ENCODE results near the gene GPAT2.
A peak's percentile ranks its signal among the peaks of the same experiment; 100 is the strongest.
"Not testable (repeated sequence)": the region's sequence is repeated elsewhere in the genome, so short reads cannot be mapped to it uniquely, and the experiment has no call there.

The GPAT2 gene

GRCh38 chr2:96034792-96035191 is at the start of gene GPAT2:
GPAT2 (minus strand) TSS chr2:96034916; CDS start chr2:96032359, 2,557 bp downstream.
- H3K4me3 Mint-ChIP-seq, CTCF ChIA-PET, DNase-seq, H3K9me3 Mint-ChIP-seq, H3K27me3 Mint-ChIP-seq, H3K4me1 Mint-ChIP-seq, H3K36me3 Mint-ChIP-seq, H3K27ac Mint-ChIP-seq: not testable (repeated sequence)

- H3K36me3 Mint-ChIP-seq = no peaks in the 10 kb centered on the region
- H3K9me3 Mint-ChIP-seq = no peaks in the 10 kb centered on the region
- H3K4me3 Mint-ChIP-seq = no peak overlapping the region
- H3K27ac Mint-ChIP-seq = no peak overlapping the region
- peaks cover 16% of the 10 kb centered on the region for H3K27me3 Mint-ChIP-seq
- CTCF ChIA-PET = no interaction called here
- H3K4me1 Mint-ChIP-seq = no peaks in the 10 kb centered on the region
- DNase-seq = peak; percentile 17
These were observed 49.5 kb upstream of the GPAT2 start for GRCh38 chr2:96083989-96084857.

GRCh38 chr2:96083064-96083939 is 48.6 kb upstream of the GPAT2 start:
- Mint-ChIP-seq H3K9me3 (no peaks in the 10 kb centered on the region), H3K27me3 (peaks cover 21% of the 10 kb centered on the region), H3K4me3 (no peak overlapping the region), H3K36me3 (no peaks in the 10 kb centered on the region), H3K4me1 (no peaks in the 10 kb centered on the region), H3K27ac (no peak overlapping the region)
- CTCF ChIA-PET = no interaction called here
- DNase-seq = no peak

GRCh38 chr2:96082211-96083063 is 47.7 kb upstream of the GPAT2 start:
- peaks cover 25% of the 10 kb centered on the region for H3K27me3 Mint-ChIP-seq
- no peaks in the 10 kb centered on the region for H3K4me1 Mint-ChIP-seq
- peak; percentile 10 for DNase-seq
- H3K4me3 Mint-ChIP-seq = no peak overlapping the region
- no peaks in the 10 kb centered on the region for H3K36me3 Mint-ChIP-seq
- CTCF ChIA-PET = no interaction called here
- no peak overlapping the region for H3K27ac Mint-ChIP-seq
- H3K9me3 Mint-ChIP-seq = no peaks in the 10 kb centered on the region

GRCh38 chr2:96081042-96081441 is 46.3 kb upstream of the GPAT2 start:
- CTCF ChIA-PET = no interaction called here
- Mint-ChIP-seq H3K4me1 (no peaks in the 10 kb centered on the region), H3K36me3 (no peaks in the 10 kb centered on the region), H3K4me3 (no peak overlapping the region), H3K9me3 (no peaks in the 10 kb centered on the region), H3K27ac (no peak overlapping the region), H3K27me3 (peaks cover 29% of the 10 kb centered on the region)
- DNase-seq = no peak

- no peaks in the 10 kb centered on the region for H3K4me1 Mint-ChIP-seq
- H3K36me3 Mint-ChIP-seq = no peaks in the 10 kb centered on the region
- H3K4me3 Mint-ChIP-seq = no peak overlapping the region
- H3K9me3 Mint-ChIP-seq = no peaks in the 10 kb centered on the region
- no peak overlapping the region for H3K27ac Mint-ChIP-seq
- peaks cover 39% of the 10 kb centered on the region for H3K27me3 Mint-ChIP-seq
- no peak for DNase-seq
- CTCF ChIA-PET = interaction anchor here (0.8 kb wide), 1 partner anchor 43 kb away, joined by 3 read pairs; no protein-coding TSS in a partner anchor
These were observed 40.6 kb upstream of the GPAT2 start for GRCh38 chr2:96075199-96075771.

- no peak overlapping the region for H3K4me3 Mint-ChIP-seq
- CTCF ChIA-PET = no interaction called here
- H3K9me3 Mint-ChIP-seq = no peaks in the 10 kb centered on the region
- no peak overlapping the region for H3K27ac Mint-ChIP-seq
- H3K36me3 Mint-ChIP-seq = no peaks in the 10 kb centered on the region
- no peak for DNase-seq
- H3K27me3 Mint-ChIP-seq = peaks cover 39% of the 10 kb centered on the region
- no peaks in the 10 kb centered on the region for H3K4me1 Mint-ChIP-seq
These were observed 39.4 kb upstream of the GPAT2 start for GRCh38 chr2:96074156-96074555.

GRCh38 chr2:96073170-96073775 is 38.6 kb upstream of the GPAT2 start:
- peaks cover 35% of the 10 kb centered on the region for H3K27me3 Mint-ChIP-seq
- H3K27ac Mint-ChIP-seq = no peak overlapping the region
- CTCF ChIA-PET = no interaction called here
- DNase-seq = no peak
- H3K9me3 Mint-ChIP-seq = no peaks in the 10 kb centered on the region
- H3K36me3 Mint-ChIP-seq = no peaks in the 10 kb centered on the region
- H3K4me1 Mint-ChIP-seq = no peaks in the 10 kb centered on the region
- no peak overlapping the region for H3K4me3 Mint-ChIP-seq

- CTCF ChIA-PET = no interaction called here
- H3K27ac Mint-ChIP-seq = no peak overlapping the region
These were observed 38.0 kb upstream of the GPAT2 start for GRCh38 chr2:96072746-96073145.

GRCh38 chr2:96071977-96072491 is 37.3 kb upstream of the GPAT2 start:
- H3K27me3 Mint-ChIP-seq = peaks cover 40% of the 10 kb centered on the region
- H3K4me3 Mint-ChIP-seq, H3K36me3 Mint-ChIP-seq, DNase-seq, CTCF ChIA-PET, H3K4me1 Mint-ChIP-seq, H3K9me3 Mint-ChIP-seq, H3K27ac Mint-ChIP-seq: not testable (repeated sequence)

More at GRCh38 chr2:96072746-96073145, 38.0 kb upstream of the GPAT2 start:
- Mint-ChIP-seq H3K4me3 (no peak overlapping the region), H3K36me3 (no peaks in the 10 kb centered on the region), H3K27me3 (peaks cover 37% of the 10 kb centered on the region), H3K4me1 (no peaks in the 10 kb centered on the region), H3K9me3 (no peaks in the 10 kb centered on the region)
- DNase-seq = no peak

GRCh38 chr2:96071087-96071976 is 36.6 kb upstream of the GPAT2 start:
- DNase-seq, H3K4me3 Mint-ChIP-seq, H3K27ac Mint-ChIP-seq, H3K36me3 Mint-ChIP-seq, H3K4me1 Mint-ChIP-seq, CTCF ChIA-PET, H3K9me3 Mint-ChIP-seq: not testable (repeated sequence)
- H3K27me3 Mint-ChIP-seq = peaks cover 38% of the 10 kb centered on the region

GRCh38 chr2:96070351-96070750 is 35.6 kb upstream of the GPAT2 start:
- CTCF ChIA-PET, H3K27ac Mint-ChIP-seq, H3K4me3 Mint-ChIP-seq, H3K36me3 Mint-ChIP-seq, DNase-seq, H3K9me3 Mint-ChIP-seq, H3K4me1 Mint-ChIP-seq: not testable (repeated sequence)
- H3K27me3 Mint-ChIP-seq = peaks cover 33% of the 10 kb centered on the region

GRCh38 chr2:96069878-96070277 is 35.2 kb upstream of the GPAT2 start:
- H3K4me1 Mint-ChIP-seq, H3K9me3 Mint-ChIP-seq, CTCF ChIA-PET: not testable (repeated sequence)

More at GRCh38 chr2:96069878-96070277, 35.2 kb upstream of the GPAT2 start:
- not testable (repeated sequence) for H3K36me3 Mint-ChIP-seq, DNase-seq, H3K4me3 Mint-ChIP-seq, H3K27ac Mint-ChIP-seq
- peaks cover 33% of the 10 kb centered on the region for H3K27me3 Mint-ChIP-seq

Measured in activated naive CD4-positive, alpha-beta T cell treated with anti-CD3 and anti-CD28 coated beads, Interleukin-2, amount 10 ng/mL, durations not matched to agents 7 days and 5 days (primary cell).